K562 (cell line): ENCODE measurements around the gene KLHL12. TPM values are rescaled to one million over a fixed set of nuclear protein-coding genes. Genes with fewer than 3 reads are reported as not detected.

Experiments
- BCL6 ChIP-seq: fragments of 250-450 bp; sonication (Bioruptor Pico); IDR thresholded peaks from 2 replicates; pipeline ENCODE4 v1.4.0; 2020
- E2F3 ChIP-seq: fragments of 250-450 bp; sonication (Bioruptor Pico); IDR thresholded peaks from 2 replicates; pipeline ENCODE4 v1.4.0; 2020; ENCODE audit warnings: mild to moderate bottlenecking
- ELF1 ChIP-seq: fragments of 200-800 bp; sonication (Bioruptor generic); IDR thresholded peaks from 2 replicates; pipeline ENCODE4 v1.6.1; 2016; ENCODE audit warnings: missing genetic modification characterization, missing compliant biosample characterization
- KDM1A ChIP-seq, 2 experiments: fragments of 450-650 bp; IDR thresholded peaks; 2 replicates each; pipeline ENCODE4 v1.6.1; 2016; ENCODE audit warnings: mild to moderate bottlenecking in 2 of 2
- MTA1 ChIP-seq: fragments of 450-650 bp; IDR thresholded peaks from 2 replicates; pipeline ENCODE4 v1.6.1; 2017; ENCODE audit warnings: borderline replicate concordance
- NEUROD1 ChIP-seq: fragments of 150-350 bp; IDR thresholded peaks from 2 replicates; pipeline ENCODE4 v1.6.1; 2014; ENCODE audit warnings: borderline replicate concordance, low read length, low read depth; ENCODE audit not compliant: partially characterized antibody
- NONO ChIP-seq, 2 experiments: fragments of 200-400 bp in 1 of 2; fragments of 450-650 bp in 1 of 2; formaldehyde crosslinking in 1 of 2; IDR thresholded peaks; 2 replicates each; pipeline ENCODE4 v1.6.1; 2017; ENCODE audit warnings: low read depth in 2 of 2, mild to moderate bottlenecking in 2 of 2, moderate library complexity in 2 of 2, low read length in 1 of 2
- PHF8 ChIP-seq: fragments of 200-600 bp; sonication (generic); IDR thresholded peaks from 2 replicates; pipeline ENCODE4 v1.6.1; 2012; ENCODE audit warnings: mixed run types, mild to moderate bottlenecking, inconsistent platforms, low read length, moderate library complexity, borderline replicate concordance
- POLR2B ChIP-seq: fragments of 450-650 bp; IDR thresholded peaks from 2 replicates; pipeline ENCODE4 v1.6.1; 2018; ENCODE audit warnings: low read depth; ENCODE audit not compliant: partially characterized antibody
- RBBP5 ChIP-seq: fragments of 200-600 bp; sonication (generic); IDR thresholded peaks from 2 replicates; pipeline ENCODE4 v1.6.1; 2012; ENCODE audit warnings: borderline replicate concordance, mild to moderate bottlenecking, low read length, control low read depth, inconsistent platforms; ENCODE audit not compliant: insufficient read depth, poor library complexity, severe bottlenecking
- RBFOX2 ChIP-seq: fragments of 200-400 bp; formaldehyde crosslinking; IDR thresholded peaks from 2 replicates; pipeline ENCODE4 v1.6.1; 2017; ENCODE audit warnings: low read depth, mild to moderate bottlenecking, low read length, moderate library complexity
- SIN3A ChIP-seq, 2 experiments: fragments of 150-350 bp in 1 of 2; IDR thresholded peaks; 2 replicates each; pipeline ENCODE4 v1.6.1; 2011 to 2016; ENCODE audit warnings: borderline replicate concordance in 2 of 2, low read depth in 2 of 2, low read length in 2 of 2, mild to moderate bottlenecking in 2 of 2, moderate library complexity in 2 of 2; ENCODE audit not compliant: control insufficient read depth in 1 of 2
- SIRT6 ChIP-seq: IDR thresholded peaks from one replicate; pipeline ENCODE4 v1.6.1; 2012; ENCODE audit warnings: low read depth, mild to moderate bottlenecking, control low read depth, inconsistent platforms, low read length, moderate library complexity
- SLC30A9 ChIP-seq: fragments of 250-450 bp; sonication (Bioruptor Pico); IDR thresholded peaks from 2 replicates; pipeline ENCODE4 v1.8.0; 2022; ENCODE audit warnings: mild to moderate bottlenecking, moderate library complexity
- SMAD1 ChIP-seq: fragments of 150-350 bp; IDR thresholded peaks from 2 replicates; pipeline ENCODE4 v1.6.1; 2014; ENCODE audit warnings: low read length, low read depth; ENCODE audit not compliant: partially characterized antibody
- SMARCC2 ChIP-seq: fragments of 450-650 bp; IDR thresholded peaks from 2 replicates; pipeline ENCODE4 v1.6.1; 2017; ENCODE audit warnings: antibody characterized with exemption, moderate library complexity, mild to moderate bottlenecking, low read depth
- SREBF2 ChIP-seq: sonication (generic); formaldehyde crosslinking; IDR thresholded peaks from 2 replicates; pipeline ENCODE4 v1.4.0; 2020; ENCODE audit warnings: mild to moderate bottlenecking, missing genetic modification reagents
- TAF7 ChIP-seq: fragments of 450-650 bp; IDR thresholded peaks from 2 replicates; pipeline ENCODE4 v1.6.1; 2016; ENCODE audit warnings: missing genetic modification characterization, missing compliant biosample characterization
- YY1 ChIP-seq, 3 experiments: IDR thresholded peaks; 2 replicates each; pipeline ENCODE4 v1.6.1; 2011; ENCODE audit warnings: low read length in 2 of 3, mild to moderate bottlenecking in 2 of 3, moderate library complexity in 2 of 3, borderline replicate concordance in 1 of 3, control low read depth in 1 of 3, low read depth in 1 of 3; ENCODE audit not compliant: insufficient read depth in 3 of 3, insufficient replicate concordance in 2 of 3, control insufficient read depth in 1 of 3, insufficient read length in 1 of 3; ENCODE audit errors: extremely low read depth in 1 of 3
- ZBED1 ChIP-seq: IDR thresholded peaks from 2 replicates; pipeline ENCODE4 v1.6.1; 2014
- ZBTB7A ChIP-seq: IDR thresholded peaks from 2 replicates; pipeline ENCODE4 v1.6.1; 2011; ENCODE audit warnings: low read depth, mild to moderate bottlenecking, low read length, moderate library complexity, borderline replicate concordance; ENCODE audit not compliant: control insufficient read depth
- ZNF764 ChIP-seq: fragments of 250-450 bp; sonication (Bioruptor Pico); IDR thresholded peaks from 2 replicates; pipeline ENCODE4 v1.4.0; 2020; ENCODE audit warnings: low read depth, mild to moderate bottlenecking, moderate library complexity
- ZZZ3 ChIP-seq: fragments of 450-650 bp; IDR thresholded peaks from 2 replicates; pipeline ENCODE4 v1.6.1; 2016; ENCODE audit warnings: antibody characterized with exemption, mild to moderate bottlenecking, moderate library complexity
- polyA plus RNA-seq, 8 experiments: library from polyadenylated mRNA; depleted of rRNA in 4 of 8; stranded (reverse) in 5 of 8; unstranded in 3 of 8; fragments of >200 nt; fragmentation: Nextera tagmentation in 2 of 8; fragmentation: Illumina TruSeq in 1 of 8; extraction: Ambion mirVana in 2 of 8; extraction: Trizol in 1 of 8; gene quantifications; 2 replicates each; pipeline versions ENCODE4 v1.2.1 to v1.2.3, GENCODE V29; 2011 to 2014; ENCODE audit warnings: inconsistent platforms in 1 of 8, missing spikeins in 1 of 8
- total RNA-seq, 7 experiments: library from RNA; depleted of rRNA in 6 of 7; stranded (reverse); fragments of >200 nt in 6 of 7; fragmentation: Illumina TruSeq in 2 of 7; extraction: Trizol in 2 of 7; gene quantifications; 2 replicates each; pipeline versions ENCODE4 v1.2.1 to v1.2.3, GENCODE V29; 2011 to 2021; ENCODE audit warnings: low replicate concordance in 1 of 7
- TF ChIP-seq, protein P1 (sequence below): fragments of 450-650 bp; IDR thresholded peaks from 2 replicates; pipeline ENCODE4 v1.6.1; 2017; ENCODE audit warnings: mild to moderate bottlenecking, moderate library complexity
- TF ChIP-seq, protein P2 (sequence below), 2 experiments: fragments of 450-650 bp; conservative IDR thresholded peaks; 2 replicates each; pipeline ENCODE4 v1.6.1; 2017; ENCODE audit warnings: mild to moderate bottlenecking in 2 of 2, moderate library complexity in 2 of 2

Gene KLHL12
- total and polyA plus RNA-seq, 9 of the 15 experiments (the other 6 are each of a cell fraction or from before 2014, with no cell fraction given) = 23.1 to 85.1 (median 35.0) TPM

DNA sequence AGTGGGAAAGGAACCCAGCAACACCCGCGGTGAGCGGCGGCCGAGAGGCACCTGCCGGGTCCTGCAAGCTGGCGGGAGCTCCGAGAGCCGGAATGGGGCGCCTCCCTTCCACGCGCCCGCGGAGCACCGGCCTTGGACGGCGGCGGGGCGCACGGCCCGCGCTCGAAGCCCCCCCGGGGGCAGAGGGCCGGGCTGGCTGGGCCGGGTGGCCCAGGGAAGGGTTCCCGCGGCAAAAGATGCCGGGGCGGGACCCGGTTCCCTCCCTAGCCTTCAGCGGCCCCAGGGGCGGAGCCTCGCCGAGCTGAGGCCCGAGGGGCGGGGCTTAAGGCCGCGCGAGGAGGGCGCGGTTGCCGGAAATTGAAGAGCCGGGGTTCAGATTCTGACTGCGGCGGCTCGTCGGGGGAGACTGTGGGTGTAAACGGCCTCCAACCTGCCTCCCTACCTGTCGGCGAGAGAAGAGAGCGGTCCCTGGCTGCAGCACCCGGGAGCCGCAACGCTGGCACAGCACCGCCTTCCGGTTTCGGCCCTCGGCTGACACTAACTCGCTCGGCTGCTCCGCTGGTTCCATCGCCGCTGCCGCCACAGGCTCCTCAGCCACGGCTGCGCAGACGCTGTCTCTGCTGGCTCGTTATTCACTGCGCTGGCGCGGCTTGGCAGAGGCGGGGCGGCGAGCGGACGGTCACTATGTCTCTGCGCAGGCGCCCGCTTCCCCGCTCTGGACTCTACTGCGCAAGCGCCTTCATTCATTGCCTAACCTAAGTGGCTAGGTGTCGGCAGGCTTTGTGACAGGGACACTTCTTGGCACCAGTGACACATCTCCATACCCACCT lies 38.3 kb downstream of the KLHL12 start, which contains the start of gene RABIF (continued):
- TF ChIP-seq ZBTB7A (peak; percentile 70; the same call in 1 of the 2 replicates), SIRT6 (peak; percentile 76), E2F3 (CRISPR knock-in tag) (peak; percentile 89), RBFOX2 (peak; percentile 98), SMARCC2 (no peak), BCL6 (CRISPR knock-in tag) (no peak), SLC30A9 (CRISPR knock-in tag) (no peak), MTA1 (no peak), TAF7 (tag) (peak; percentile 69), KDM1A (IDR thresholded peaks at IDR 0.05) (no peak), ZZZ3 (no peak), ZBED1 (peak; percentile 83; the same call in 1 of the 2 replicates), RBBP5 (peak; percentile 99), PHF8 (peak; percentile 100), SREBF2 (CRISPR knock-in tag) (no peak), ZNF764 (CRISPR knock-in tag) (peak; percentile 5; the same call in 1 of the 2 replicates), SIN3A (IDR thresholded peaks at IDR 0.05; ENCODE audit: borderline replicate concordance in 2 of 2, control insufficient read depth in 1 of 2, low read depth in 2 of 2, low read length in 2 of 2) (peak; percentile 32 to 64; a peak in 2 of 4 replicates), ELF1 (tag) (peak; percentile 90), SMAD1 (peak; percentile 21), POLR2B (peak; percentile 98), NONO (IDR thresholded peaks at IDR 0.05; ENCODE audit: low read depth in 2 of 2, low read length in 1 of 2) (peak; percentile 64 to 68), YY1 (IDR thresholded peaks at IDR 0.05; ENCODE audit: borderline replicate concordance in 1 of 3, control insufficient read depth in 1 of 3, extremely low read depth in 1 of 3, insufficient read depth in 3 of 3, insufficient read length in 1 of 3, insufficient replicate concordance in 2 of 3, low read depth in 1 of 3, low read length in 2 of 3) (peak in 1 of 3 experiments; percentile 58), NEUROD1 (no peak)
- TF ChIP-seq, protein P1, sequence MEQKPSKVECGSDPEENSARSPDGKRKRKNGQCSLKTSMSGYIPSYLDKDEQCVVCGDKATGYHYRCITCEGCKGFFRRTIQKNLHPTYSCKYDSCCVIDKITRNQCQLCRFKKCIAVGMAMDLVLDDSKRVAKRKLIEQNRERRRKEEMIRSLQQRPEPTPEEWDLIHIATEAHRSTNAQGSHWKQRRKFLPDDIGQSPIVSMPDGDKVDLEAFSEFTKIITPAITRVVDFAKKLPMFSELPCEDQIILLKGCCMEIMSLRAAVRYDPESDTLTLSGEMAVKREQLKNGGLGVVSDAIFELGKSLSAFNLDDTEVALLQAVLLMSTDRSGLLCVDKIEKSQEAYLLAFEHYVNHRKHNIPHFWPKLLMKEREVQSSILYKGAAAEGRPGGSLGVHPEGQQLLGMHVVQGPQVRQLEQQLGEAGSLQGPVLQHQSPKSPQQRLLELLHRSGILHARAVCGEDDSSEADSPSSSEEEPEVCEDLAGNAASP = no peak
- TF ChIP-seq, protein P2, sequence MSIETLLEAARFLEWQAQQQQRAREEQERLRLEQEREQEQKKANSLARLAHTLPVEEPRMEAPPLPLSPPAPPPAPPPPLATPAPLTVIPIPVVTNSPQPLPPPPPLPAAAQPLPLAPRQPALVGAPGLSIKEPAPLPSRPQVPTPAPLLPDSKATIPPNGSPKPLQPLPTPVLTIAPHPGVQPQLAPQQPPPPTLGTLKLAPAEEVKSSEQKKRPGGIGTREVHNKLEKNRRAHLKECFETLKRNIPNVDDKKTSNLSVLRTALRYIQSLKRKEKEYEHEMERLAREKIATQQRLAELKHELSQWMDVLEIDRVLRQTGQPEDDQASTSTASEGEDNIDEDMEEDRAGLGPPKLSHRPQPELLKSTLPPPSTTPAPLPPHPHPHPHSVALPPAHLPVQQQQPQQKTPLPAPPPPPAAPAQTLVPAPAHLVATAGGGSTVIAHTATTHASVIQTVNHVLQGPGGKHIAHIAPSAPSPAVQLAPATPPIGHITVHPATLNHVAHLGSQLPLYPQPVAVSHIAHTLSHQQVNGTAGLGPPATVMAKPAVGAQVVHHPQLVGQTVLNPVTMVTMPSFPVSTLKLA (conservative IDR thresholded peaks at IDR 0.05) = peak; percentile 75 to 87; a peak in 3 of 4 replicates
